ENCODE data around the gene DLG2. TPM values are rescaled to one million over a fixed set of nuclear protein-coding genes. Genes with fewer than 3 reads are reported as not detected.
A peak's percentile ranks its signal among the peaks of the same experiment; 100 is the strongest.

The DLG2 gene
- total RNA-seq, 3 donors from 2014 or later (not counting 1 experiment from before 2014, with no cell fraction given): 1.7 to 2.9 (median 2.2) TPM

- ATAC-seq: no peak
- Histone ChIP-seq H3K36me3 (ENCODE audit: control insufficient read depth, insufficient read depth, low read length) (no peaks in the 10 kb centered on the region), H3K4me3 (ENCODE audit: low read length) (no peak overlapping the region), H3K4me1 (ENCODE audit: control insufficient read depth, insufficient read depth, low read length) (peaks cover 3% of the 10 kb centered on the region), H3K9me3 (ENCODE audit: control insufficient read depth, insufficient read depth, low read length) (no peaks in the 10 kb centered on the region), H3K27me3 (ENCODE audit: control insufficient read depth, insufficient read depth, low read length) (no peaks in the 10 kb centered on the region), H3K27ac (ENCODE audit: low read length) (no peak overlapping the region)
- no peak for DNase-seq
- intact Hi-C loops (cut with micrococcal nuclease): no loop called here
- no peaks in the 10 kb centered on the region for H3K36me3 Mint-ChIP-seq
- no peak for TF ChIP-seq CTCF (IDR thresholded peaks at IDR 0.05)
- H3K9me3 Mint-ChIP-seq: no peaks in the 10 kb centered on the region
- no CpG with 5 or more reads among the region's 1 CpG for WGBS (ENCODE audit: insufficient coverage)
- no peak overlapping the region for H3K4me3 Mint-ChIP-seq
- peaks cover 23 to 27% of the 10 kb centered on the region in 2 donors for H3K4me1 Mint-ChIP-seq
- peaks cover 2 to 7% of the 10 kb centered on the region in 2 donors for H3K27me3 Mint-ChIP-seq (ENCODE audit: low read depth in 2 of 2)
- H3K27ac Mint-ChIP-seq: no peak overlapping the region
Measured at GRCh38 chr11:85668157-85668556, 41.0 kb upstream of the DLG2 start.

- H3K9me3 ChIP-seq (ENCODE audit: control insufficient read depth, insufficient read depth, low read length): no peaks in the 10 kb centered on the region
- no peak overlapping the region for H3K4me3 ChIP-seq (ENCODE audit: low read length)
- Mint-ChIP-seq H3K4me3 (no peak overlapping the region), H3K9me3 (no peaks in the 10 kb centered on the region), H3K27ac (peak overlapping the region; percentile 98), H3K4me1 (peaks cover 32 to 37% of the 10 kb centered on the region in 2 donors), H3K36me3 (no peaks in the 10 kb centered on the region), H3K27me3 (ENCODE audit: low read depth in 2 of 2) (peaks cover 0 to 2% of the 10 kb centered on the region in 2 donors)
- DNase-seq (no peak), ATAC-seq (no peak)
- H3K27ac ChIP-seq (ENCODE audit: low read length): no peak overlapping the region
- 95% methylated on average over 2 of the region's 3 CpGs for WGBS (ENCODE audit: insufficient coverage)
- no peaks in the 10 kb centered on the region for H3K36me3 ChIP-seq (ENCODE audit: control insufficient read depth, insufficient read depth, low read length)
- peaks cover 11% of the 10 kb centered on the region for H3K4me1 ChIP-seq (ENCODE audit: control insufficient read depth, insufficient read depth, low read length)
- H3K27me3 ChIP-seq (ENCODE audit: control insufficient read depth, insufficient read depth, low read length): no peaks in the 10 kb centered on the region
- no peak for TF ChIP-seq CTCF (IDR thresholded peaks at IDR 0.05)
- intact Hi-C loops (cut with micrococcal nuclease): no loop called here
Measured at GRCh38 chr11:85666687-85667086, 39.5 kb upstream of the DLG2 start.

GRCh38 chr11:85665733-85666132, 38.6 kb upstream of the DLG2 start:
- TF ChIP-seq CTCF (IDR thresholded peaks at IDR 0.05): no peak
- intact Hi-C loops (cut with micrococcal nuclease): loop anchor here (2.0 kb wide), 1 partner anchor 87 kb away; no protein-coding TSS in a partner anchor
- H3K4me1 Mint-ChIP-seq: peaks cover 41 to 46% of the 10 kb centered on the region in 2 donors
- Histone ChIP-seq H3K36me3 (ENCODE audit: control insufficient read depth, insufficient read depth, low read length) (peaks cover 6% of the 10 kb centered on the region), H3K27ac (ENCODE audit: low read length) (peak overlapping the region; percentile 100), H3K4me1 (ENCODE audit: control insufficient read depth, insufficient read depth, low read length) (peaks cover 11% of the 10 kb centered on the region), H3K4me3 (ENCODE audit: low read length) (no peak overlapping the region), H3K9me3 (ENCODE audit: control insufficient read depth, insufficient read depth, low read length) (no peaks in the 10 kb centered on the region), H3K27me3 (ENCODE audit: control insufficient read depth, insufficient read depth, low read length) (no peaks in the 10 kb centered on the region)
- H3K4me3 Mint-ChIP-seq: peak overlapping the region; percentile 98
- DNase-seq (peak in 1 of 2 donors; percentile 20), ATAC-seq (no peak)
- no peaks in the 10 kb centered on the region for H3K9me3 Mint-ChIP-seq
- H3K27me3 Mint-ChIP-seq (ENCODE audit: low read depth in 2 of 2): no peaks in the 10 kb centered on the region
- WGBS (ENCODE audit: insufficient coverage): 70% methylated on average over 5 of the region's 5 CpGs
- H3K27ac Mint-ChIP-seq: peak overlapping the region; percentile 98
- no peaks in the 10 kb centered on the region for H3K36me3 Mint-ChIP-seq
